GM18517 (cell line): ENCODE data around the gene ODAM.
"Not testable (repeated sequence)": the region's sequence is repeated elsewhere in the genome, so short reads cannot be mapped to it uniquely, and the experiment has no call there.

Experiments used
- ATAC-seq: cut with Tn5 transposase; IDR thresholded peaks from one replicate; pipeline ENCODE4 v1.9.1; 2021; ENCODE audit warnings: mild to moderate bottlenecking, moderate library complexity; ENCODE audit not compliant: unreplicated experiment

ODAM gene

DNA sequence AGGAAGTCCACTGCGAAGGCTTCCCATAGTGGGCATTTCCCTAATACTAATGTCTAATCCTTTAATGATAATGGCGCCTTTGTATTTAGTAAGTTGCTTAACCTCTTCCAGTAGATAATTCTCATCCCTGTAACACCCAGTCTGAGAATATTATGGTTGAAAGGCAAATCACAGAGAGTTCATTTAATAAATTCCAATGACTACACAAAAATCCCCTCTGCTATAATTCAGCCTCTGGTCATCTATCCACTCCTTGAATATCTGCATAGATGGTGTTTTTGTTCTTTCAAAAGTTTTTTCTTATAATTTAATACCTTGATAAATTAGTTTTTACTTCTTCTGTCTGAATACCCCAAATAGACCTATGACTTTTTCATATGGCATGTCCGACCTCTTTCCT is 25.9 kb downstream of the ODAM start:
- ATAC-seq: not testable (repeated sequence)

- ATAC-seq: not testable (repeated sequence)
These were observed 26.3 kb downstream of the ODAM start for GRCh38 chr4:70221818-70222217.

DNA sequence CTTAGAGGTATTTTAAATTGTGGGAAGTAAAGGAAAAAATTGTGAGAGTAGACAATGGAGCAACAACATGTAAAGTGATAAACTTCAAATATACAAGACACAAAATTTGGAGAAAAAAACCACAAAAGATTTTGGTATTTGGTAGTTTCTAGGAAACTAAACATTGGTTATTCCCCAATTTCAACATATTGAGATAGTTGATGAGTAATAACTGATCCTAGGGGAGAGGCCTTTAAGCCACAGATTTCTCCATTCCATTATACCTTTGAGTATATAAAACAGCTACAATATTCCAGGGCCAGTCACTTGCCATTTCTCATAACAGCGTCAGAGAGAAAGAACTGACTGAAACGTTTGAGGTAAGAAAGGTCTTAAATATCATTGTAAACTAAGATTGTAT is 30.3 kb downstream of the ODAM start, which contains the start of gene FDCSP:
Gene FDCSP (plus strand): TSS at position 301 of the 400 bp plus-strand sequence. CDS start 5,071 bp downstream, outside the sequence.
- ATAC-seq: no peak

DNA sequence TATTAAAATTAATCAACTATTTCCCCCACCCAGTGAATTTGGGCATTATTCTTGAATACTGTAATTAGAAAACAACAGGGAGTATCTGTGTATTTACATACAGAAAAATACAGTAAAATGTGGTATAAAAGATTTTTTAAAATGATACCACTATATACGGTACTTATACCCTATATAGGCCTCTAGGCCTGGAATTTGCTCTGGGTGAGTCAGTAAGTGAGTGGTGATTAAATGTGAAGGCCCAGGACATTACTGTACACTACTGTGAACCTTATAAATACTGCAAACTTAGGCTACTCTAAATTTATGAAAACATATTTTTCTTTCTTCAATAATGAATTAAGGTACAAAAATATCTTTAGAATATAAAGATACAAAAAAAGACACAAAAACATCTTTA is 40.6 kb downstream of the ODAM start:
- no peak for ATAC-seq

GRCh38 chr4:70239131-70239883 is 43.8 kb downstream of the ODAM start:
- ATAC-seq: no peak

- ATAC-seq: no peak
These were observed 44.5 kb downstream of the ODAM start for GRCh38 chr4:70239884-70240591.

GRCh38 chr4:70242297-70242696 is 46.8 kb downstream of the ODAM start, which contains the start of gene CSN3:
Gene CSN3, plus strand, starts transcription at chr4:70242597. Its CDS starts 2,223 bp downstream, at chr4:70244820.
- not testable (repeated sequence) for ATAC-seq

DNA sequence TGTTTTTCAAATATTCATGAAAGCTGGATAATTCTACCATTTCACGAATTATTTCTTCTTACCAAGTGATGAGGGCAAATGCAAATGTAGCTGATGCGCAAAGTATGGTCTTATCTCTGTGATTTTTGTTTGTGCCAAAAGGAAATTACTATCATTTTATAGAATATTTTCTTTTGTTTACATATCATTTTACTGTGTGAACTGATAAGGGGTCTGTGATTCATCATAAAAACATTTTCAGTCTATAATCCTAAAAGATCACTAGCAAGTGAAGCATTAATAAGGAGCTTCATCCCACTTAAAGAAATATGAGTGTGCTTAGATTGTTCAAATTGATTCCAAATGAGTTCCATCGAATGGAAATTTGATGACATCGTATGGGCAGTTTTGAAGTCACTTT is 47.6 kb downstream of the ODAM start:
- ATAC-seq: no peak

DNA sequence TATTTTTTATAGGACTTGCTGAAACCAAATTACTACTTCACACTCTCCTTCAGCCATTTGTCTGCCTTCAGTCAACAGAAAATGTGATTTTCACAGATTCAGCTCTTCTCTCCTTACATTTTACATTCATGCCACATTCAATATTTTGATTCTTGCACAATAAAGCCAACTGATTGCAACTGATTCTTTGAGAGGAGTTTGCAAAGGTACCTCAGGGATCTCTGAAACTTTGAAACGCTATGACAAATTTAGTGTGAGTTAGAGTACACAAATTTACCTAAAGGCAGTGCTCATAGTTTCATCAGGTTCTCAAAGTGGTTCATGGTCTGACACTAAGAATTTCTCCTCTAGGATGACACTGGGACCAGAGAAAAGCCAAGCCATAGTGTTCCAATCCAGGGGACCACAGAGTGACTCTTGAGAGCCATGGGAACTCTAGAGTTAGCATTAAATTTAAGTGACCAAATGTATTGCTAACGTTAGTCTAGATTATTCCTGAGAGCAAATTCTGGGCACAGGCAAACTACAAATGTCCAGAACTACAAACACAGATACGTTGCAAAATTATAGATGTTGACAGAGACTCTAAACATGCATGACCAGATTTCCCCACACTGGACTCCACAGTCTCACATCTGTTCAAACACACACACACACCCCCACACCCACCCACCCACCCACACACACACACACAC is 55.9 kb downstream of the ODAM start:
- no peak for ATAC-seq

DNA sequence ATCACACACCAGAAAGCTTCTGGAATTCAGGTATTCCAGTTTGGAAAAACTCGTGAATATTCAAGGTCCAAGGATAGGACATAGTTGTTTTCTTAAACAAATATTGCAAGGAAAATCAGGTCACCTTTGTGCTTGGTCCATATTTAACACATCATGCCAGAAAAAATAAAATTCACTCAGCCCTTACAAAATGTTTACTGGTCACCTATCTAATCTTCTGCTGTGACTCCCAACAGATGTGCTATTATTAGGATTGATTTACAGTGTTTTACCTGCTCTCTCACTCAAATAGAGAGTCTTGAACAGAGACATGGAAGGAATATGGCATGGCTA is 56.4 kb downstream of the ODAM start:
- no peak for ATAC-seq
